GM06990 (cell line): Measurements from ENCODE around the gene FGD3.
"Not testable (repeated sequence)": the region's sequence is repeated elsewhere in the genome, so short reads cannot be mapped to it uniquely, and the experiment has no call there.

Experiments used
- DNase-seq: peaks from one replicate; pipeline ENCODE4 v3.0.0-alpha.2; 2011; ENCODE audit not compliant: insufficient read length; ENCODE audit errors: extremely low read depth
- H3K27me3 ChIP-seq: replicated peaks from 2 replicates; pipeline ENCODE4 v1.6.0; 2011; ENCODE audit warnings: low read length; ENCODE audit not compliant: control insufficient read depth, insufficient read depth
- H3K36me3 ChIP-seq: 2 replicates; pipeline ENCODE4 v1.5.1; 2011; ENCODE audit warnings: low read length; ENCODE audit not compliant: control insufficient read depth, insufficient read depth
- H3K4me3 ChIP-seq: replicated peaks from 2 replicates; pipeline ENCODE4 v1.5.1; 2011; ENCODE audit warnings: low read depth, mild to moderate bottlenecking, control low read depth, low read length
- TF ChIP-seq, protein P1 (sequence below): IDR thresholded peaks from 2 replicates; pipeline ENCODE4 v1.5.1; 2011; ENCODE audit warnings: low read length, control low read depth, mild to moderate bottlenecking, inconsistent platforms; ENCODE audit not compliant: insufficient read depth, poor library complexity, severe bottlenecking

FGD3 gene, protein sequence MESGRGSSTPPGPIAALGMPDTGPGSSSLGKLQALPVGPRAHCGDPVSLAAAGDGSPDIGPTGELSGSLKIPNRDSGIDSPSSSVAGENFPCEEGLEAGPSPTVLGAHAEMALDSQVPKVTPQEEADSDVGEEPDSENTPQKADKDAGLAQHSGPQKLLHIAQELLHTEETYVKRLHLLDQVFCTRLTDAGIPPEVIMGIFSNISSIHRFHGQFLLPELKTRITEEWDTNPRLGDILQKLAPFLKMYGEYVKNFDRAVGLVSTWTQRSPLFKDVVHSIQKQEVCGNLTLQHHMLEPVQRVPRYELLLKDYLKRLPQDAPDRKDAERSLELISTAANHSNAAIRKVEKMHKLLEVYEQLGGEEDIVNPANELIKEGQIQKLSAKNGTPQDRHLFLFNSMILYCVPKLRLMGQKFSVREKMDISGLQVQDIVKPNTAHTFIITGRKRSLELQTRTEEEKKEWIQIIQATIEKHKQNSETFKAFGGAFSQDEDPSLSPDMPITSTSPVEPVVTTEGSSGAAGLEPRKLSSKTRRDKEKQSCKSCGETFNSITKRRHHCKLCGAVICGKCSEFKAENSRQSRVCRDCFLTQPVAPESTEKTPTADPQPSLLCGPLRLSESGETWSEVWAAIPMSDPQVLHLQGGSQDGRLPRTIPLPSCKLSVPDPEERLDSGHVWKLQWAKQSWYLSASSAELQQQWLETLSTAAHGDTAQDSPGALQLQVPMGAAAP

DNA sequence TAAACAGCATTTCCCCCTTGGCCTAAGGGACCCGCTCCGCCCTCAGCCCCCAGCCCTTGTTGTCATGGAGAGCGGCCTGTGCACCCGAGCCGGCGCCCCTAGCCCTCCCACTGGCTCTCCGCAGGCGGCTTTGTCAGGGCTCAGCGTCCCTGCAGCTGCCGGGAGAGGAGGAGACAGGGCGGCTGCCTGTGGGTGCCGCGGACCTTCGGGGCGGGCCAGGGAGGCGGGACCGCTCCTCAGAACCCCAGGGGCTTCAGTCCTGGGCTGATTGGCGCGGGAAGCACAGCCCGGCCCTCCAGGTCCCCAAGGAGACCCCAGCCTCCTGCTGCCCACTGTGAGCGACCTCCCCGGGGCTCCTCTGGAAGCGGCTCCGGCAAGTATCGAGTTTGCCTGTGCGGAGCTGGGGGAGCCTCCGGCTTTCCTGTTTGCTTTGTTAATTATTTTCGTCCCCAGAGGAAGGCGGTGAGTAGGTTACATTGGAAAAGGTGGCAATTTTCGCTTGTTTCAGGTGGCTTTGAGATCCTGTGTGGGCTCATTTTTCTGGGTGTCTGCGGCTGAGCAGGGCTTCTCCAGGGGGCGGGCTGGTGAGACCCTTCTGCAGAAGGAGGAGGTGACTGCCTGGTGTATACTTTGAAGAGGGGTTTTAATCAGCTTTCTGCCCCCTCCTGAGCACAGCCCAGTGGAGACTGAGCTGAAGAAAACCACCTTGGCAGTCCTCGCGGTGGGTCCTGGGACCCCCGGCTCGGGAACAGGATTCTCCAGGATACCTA, at the start of gene FGD3:
Gene FGD3, plus strand, starts transcription at position 256 of the 770 bp plus-strand sequence. CDS start 28,734 bp downstream, outside the sequence.
- Histone ChIP-seq H3K36me3 (no peaks in the 10 kb centered on the region), H3K27me3 (peaks cover 5% of the 10 kb centered on the region), H3K4me3 (no peak within 1 kb of the TSS)
- DNase-seq = no peak
- TF ChIP-seq, protein P1, sequence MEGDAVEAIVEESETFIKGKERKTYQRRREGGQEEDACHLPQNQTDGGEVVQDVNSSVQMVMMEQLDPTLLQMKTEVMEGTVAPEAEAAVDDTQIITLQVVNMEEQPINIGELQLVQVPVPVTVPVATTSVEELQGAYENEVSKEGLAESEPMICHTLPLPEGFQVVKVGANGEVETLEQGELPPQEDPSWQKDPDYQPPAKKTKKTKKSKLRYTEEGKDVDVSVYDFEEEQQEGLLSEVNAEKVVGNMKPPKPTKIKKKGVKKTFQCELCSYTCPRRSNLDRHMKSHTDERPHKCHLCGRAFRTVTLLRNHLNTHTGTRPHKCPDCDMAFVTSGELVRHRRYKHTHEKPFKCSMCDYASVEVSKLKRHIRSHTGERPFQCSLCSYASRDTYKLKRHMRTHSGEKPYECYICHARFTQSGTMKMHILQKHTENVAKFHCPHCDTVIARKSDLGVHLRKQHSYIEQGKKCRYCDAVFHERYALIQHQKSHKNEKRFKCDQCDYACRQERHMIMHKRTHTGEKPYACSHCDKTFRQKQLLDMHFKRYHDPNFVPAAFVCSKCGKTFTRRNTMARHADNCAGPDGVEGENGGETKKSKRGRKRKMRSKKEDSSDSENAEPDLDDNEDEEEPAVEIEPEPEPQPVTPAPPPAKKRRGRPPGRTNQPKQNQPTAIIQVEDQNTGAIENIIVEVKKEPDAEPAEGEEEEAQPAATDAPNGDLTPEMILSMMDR = no peak

DNA sequence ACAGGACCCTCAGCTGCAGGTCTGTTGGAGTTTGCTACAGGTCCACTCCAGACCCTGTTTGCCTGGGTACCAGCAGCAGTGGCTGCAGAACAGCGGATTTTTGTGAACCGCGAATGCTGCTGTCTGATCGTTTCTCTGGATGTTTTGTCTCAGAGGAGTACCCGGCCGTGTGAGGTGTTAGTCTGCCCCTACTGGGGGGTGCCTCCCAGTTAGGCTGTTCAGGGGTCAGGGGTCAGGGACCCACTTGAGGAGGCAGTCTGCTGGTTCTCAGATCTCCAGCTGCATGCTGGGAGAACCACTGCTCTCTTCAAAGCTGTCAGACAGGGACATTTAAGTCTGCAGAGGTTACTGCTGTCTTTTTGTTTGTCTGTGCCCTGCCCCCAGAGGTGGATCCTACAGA, 42.2 kb upstream of the FGD3 start:
- DNase-seq, H3K27me3 ChIP-seq, H3K4me3 ChIP-seq, H3K36me3 ChIP-seq: not testable (repeated sequence)

DNA sequence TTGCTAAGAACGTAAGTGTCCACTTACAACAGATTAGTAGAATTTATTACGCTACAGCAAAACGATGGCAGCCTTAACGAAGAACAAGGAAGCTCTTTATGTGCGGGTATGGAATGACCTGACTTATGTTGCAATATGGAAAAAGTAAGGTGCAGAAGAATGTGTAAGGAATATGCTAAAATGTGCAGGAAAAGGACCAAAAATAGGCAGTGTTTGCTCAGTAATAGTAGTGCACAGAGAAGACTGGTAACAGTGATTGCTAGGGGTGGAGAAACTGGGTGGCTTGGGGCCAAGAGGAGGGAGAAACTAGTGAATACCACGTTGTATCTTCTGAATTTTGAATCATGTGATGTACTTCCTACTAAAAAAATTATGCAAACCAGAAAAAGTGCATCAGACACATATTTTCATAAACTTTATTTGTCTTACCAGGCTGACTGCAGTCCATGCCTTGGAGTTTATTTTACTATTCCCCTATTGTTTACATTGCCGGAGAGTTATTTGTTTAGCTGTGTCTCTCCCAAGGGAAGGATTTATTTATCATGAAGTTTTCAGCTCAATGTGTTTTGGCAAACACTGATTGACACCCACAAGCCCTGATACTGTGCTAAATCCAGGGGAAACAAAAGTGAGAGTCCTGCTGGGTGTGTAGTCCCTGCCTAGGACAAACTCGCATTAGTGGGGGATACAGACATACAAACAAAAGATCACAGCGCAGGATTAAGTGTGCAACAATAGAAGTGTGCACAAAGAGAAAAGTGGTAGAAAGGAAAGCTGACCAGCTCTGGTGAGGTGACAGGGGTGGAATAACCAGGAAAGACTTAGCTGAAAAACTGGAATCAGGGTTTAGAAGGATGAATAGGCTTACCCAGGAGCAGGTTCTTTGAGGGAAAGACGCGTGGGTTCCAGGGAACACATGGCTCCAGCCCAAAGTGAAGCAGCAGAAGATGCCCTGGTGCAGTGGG, 35.5 kb upstream of the FGD3 start:
- Histone ChIP-seq H3K27me3 (no peaks in the 10 kb centered on the region), H3K36me3 (no peaks in the 10 kb centered on the region), H3K4me3 (no peak overlapping the region)
- DNase-seq = no peak
- TF ChIP-seq, protein P1 = no peak

DNA sequence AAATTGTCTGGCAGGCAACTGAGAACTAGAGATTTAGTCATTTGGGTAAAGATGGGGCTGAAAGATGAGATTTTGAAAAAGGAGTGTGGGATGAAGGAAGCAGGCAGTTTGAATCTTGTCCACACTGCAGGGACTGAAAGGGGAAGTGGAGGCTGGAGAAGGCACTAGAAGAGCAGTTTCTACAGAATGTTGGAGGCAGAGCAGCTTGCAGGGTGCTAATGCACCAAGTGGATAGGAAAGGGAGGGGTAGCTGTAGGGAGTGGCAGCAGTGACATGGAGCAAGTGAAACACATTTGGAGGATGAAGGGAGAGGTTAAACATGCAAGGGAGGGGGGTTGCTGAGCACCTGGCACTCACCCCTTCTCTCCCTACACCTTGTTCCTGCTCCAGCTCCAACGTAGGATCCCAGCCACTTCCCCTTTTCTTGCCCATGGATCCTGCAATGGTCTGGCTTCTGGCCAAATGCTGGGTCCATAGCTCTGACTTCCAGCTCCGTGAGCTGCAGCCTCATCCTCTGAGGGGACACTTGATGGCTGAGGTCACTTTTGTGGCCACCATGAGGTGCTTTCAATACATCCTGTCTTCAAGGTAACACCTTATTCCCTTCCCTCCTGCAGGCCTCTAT, 30.0 kb upstream of the FGD3 start:
- no peak for DNase-seq
- TF ChIP-seq, protein P1 = no peak
- Histone ChIP-seq H3K27me3 (peaks cover 2% of the 10 kb centered on the region; the same call in 1 of the 2 replicates), H3K4me3 (no peak overlapping the region), H3K36me3 (no peaks in the 10 kb centered on the region)

DNA sequence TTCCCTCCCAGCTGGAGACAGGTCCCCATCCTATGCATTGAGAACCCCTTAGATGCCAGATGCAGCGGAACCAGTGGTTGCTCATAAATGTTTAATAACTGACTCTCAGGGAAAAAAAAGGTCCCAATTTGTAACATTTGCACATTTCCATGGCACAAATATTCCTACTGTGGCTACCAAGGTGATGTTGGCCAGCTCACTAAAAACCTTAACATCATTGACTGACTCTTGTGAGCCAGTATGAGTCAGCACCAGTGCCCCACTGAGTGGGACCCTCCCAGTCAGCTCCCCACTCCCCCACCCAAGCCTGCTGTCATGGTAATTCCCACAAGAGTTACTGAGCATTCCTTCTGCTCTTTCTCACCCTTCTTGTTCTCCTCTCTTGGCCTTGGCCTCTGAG, 26.9 kb upstream of the FGD3 start:
- no peak for DNase-seq
- H3K27me3 ChIP-seq = peaks cover 2% of the 10 kb centered on the region; the same call in 1 of the 2 replicates
- H3K4me3 ChIP-seq = no peak overlapping the region
- no peaks in the 10 kb centered on the region for H3K36me3 ChIP-seq
- TF ChIP-seq, protein P1 = no peak
